Thyroid gland (tissue), 4 donors: Measurements from ENCODE around the gene MRPL38.

Experiments used
- POLR2A ChIP-seq, 2 donors: fragments of 450-650 bp; IDR thresholded peaks; one replicate each; pipeline ENCODE4 v1.6.1; 2017; ENCODE audit warnings: antibody characterized with exemption in 2 of 2, mild to moderate bottlenecking in 2 of 2, moderate library complexity in 1 of 2
- TF ChIP-seq, protein P1 (sequence below), 6 experiments: fragments of 200-600 bp in 3 of 6; fragments of 450-650 bp in 3 of 6; sonication (generic) in 3 of 6; IDR thresholded peaks; one replicate each; pipeline ENCODE4 v1.5.1; 2016 to 2019; ENCODE audit warnings: antibody characterized with exemption in 6 of 6, mild to moderate bottlenecking in 2 of 6, inconsistent platforms in 1 of 6, moderate library complexity in 1 of 6

DNA sequence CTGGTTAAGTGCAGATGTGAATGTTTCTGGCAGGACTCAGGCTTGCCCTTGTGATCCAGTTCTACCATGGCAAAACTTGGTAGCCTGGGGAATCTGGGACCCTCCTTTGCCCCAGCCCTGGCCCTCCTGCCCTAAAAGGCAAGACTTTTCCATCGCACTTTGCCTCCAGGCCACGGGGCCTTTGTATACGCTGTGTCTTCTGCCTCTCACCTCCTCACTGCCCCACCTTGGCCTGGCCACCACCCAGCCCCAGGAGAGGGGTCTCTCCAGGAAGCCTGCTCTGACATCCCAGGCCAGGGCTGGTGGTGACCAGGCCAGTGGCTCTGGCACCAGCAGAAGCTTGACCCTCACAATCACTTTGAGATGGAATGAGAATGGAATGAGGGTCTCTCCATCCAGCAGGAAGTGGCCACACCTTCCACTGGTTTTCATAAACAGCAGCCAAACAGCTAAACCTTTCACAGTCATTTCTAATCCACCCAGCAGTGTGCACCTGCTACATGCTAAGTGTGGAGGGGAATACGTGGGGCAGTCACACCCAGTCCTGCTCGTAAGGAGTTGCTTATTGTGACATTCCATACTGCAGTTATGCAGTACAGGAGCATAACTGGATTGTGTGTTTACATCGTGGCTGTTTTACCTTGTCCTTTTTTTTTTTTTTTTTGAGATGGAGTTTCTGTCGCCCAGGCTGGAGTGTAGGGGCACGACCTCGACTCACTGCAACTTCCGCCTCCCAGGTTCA is 1.6 kb upstream of the MRPL38 start:
- TF ChIP-seq, protein P1, sequence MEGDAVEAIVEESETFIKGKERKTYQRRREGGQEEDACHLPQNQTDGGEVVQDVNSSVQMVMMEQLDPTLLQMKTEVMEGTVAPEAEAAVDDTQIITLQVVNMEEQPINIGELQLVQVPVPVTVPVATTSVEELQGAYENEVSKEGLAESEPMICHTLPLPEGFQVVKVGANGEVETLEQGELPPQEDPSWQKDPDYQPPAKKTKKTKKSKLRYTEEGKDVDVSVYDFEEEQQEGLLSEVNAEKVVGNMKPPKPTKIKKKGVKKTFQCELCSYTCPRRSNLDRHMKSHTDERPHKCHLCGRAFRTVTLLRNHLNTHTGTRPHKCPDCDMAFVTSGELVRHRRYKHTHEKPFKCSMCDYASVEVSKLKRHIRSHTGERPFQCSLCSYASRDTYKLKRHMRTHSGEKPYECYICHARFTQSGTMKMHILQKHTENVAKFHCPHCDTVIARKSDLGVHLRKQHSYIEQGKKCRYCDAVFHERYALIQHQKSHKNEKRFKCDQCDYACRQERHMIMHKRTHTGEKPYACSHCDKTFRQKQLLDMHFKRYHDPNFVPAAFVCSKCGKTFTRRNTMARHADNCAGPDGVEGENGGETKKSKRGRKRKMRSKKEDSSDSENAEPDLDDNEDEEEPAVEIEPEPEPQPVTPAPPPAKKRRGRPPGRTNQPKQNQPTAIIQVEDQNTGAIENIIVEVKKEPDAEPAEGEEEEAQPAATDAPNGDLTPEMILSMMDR (IDR thresholded peaks at IDR 0.05) = no peak
- no peak for TF ChIP-seq POLR2A (IDR thresholded peaks at IDR 0.05)
